Stimulated activated CD4-positive, alpha-beta T cell treated with anti-CD3 and anti-CD28 coated beads, Interleukin-2, amount 100 ng/mL, for 48 hours (primary cell): ENCODE data around the gene RSPH1.

Experiments
- DNase-seq, 2 donors: peaks; one replicate each; pipeline ENCODE4 v3.0.0-alpha.2; 2020

RSPH1 gene

DNA sequence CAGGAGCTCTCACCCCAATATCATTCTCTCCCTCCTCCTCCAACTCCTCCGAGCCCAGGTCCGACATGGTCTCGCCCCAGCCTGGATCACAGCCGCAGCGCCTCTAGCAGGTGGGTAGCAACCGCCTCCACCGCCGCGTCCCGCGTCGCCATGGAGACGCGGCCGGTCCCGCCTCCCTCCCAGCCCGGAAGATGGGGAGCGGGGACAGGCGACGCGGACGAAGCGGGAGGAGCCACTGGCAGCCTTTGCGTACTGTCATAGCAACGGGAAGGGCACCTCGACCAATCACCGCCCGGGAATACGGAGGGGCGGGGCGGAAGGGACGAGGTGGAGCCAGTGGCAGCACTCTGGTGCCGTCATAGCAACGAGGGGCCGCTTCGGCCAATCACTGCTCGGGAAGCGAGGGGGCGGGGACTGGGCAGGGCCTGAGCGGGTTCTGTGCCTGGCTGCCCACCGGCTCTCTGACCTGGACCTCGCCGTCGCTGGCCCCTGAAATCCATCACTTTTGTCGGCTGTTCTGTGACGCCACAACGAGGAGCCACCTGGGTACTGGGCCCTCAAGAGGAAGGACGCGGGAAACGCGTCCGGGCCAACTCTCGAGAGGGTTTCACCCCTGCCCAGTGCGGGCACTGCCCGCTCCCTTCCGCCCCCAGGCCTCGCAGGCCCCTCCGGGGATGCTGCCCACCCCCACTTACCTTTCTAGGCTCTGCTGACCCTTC, at the start of gene RSPH1:
TSS of gene RSPH1 (minus strand) at position 105 of the 719 bp plus-strand sequence. CDS start at position 67, 38 bp downstream.
- peak; percentile 99 for DNase-seq

DNA sequence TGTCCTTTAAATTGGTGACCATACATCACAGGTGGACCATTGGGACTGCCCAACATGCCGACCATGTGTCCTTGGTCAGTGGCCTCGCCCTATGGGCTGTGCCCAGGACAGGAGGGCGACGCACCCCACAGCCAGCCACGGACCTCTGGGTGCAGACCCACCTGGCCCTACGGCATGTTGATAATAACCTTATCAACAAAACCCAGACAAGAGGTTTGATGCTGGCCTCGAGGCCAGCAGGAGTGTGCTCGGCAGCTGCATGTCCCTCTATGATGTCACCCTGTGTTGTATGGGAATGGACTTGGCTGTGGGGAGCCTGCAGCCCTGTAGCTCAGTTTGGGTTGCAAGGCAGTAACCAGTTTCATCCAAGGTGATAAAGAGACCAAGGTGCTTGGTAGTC, 49.7 kb upstream of the RSPH1 start:
- no peak for DNase-seq

DNA sequence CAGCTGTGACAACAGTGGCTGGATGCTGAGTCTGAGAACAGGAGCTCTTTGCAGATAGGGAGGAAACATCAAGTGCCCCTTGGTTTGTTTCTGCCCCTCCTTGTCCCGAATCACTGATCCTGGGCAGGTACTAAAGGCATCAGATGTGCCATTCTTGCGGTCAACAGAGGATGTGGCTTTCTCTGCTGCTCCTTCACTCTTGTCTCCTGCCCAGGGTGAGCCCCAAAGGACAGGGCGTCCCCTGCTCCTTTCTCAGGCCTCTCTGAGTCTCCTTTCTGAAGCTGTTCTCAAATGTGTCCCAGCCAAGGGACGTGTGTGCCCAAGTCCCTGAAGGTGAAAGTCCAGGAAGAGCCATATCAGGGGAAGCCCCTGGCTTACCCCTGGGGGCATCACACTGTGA, 49.3 kb upstream of the RSPH1 start:
- no peak for DNase-seq

DNA sequence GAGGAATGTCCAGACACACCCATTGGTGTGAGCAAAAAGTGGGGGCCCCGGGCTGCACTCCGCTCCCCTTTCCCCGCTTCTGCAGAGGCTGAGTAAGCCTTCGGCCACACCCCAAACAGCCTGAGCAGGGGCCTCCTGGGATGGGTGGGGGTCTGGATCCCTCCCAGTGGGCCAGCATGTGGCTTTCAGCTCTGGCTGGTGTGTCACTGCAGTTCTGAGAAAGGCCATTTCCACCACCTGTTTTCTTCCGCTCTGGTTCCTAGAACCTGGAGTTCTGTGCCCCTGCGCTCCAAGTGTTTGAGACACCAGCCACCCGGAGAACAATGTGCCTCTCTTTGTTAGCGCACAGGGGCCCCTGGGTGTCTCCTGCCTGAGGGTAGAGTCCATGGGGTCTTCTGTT, 48.5 kb upstream of the RSPH1 start:
- DNase-seq, result no peak

DNA sequence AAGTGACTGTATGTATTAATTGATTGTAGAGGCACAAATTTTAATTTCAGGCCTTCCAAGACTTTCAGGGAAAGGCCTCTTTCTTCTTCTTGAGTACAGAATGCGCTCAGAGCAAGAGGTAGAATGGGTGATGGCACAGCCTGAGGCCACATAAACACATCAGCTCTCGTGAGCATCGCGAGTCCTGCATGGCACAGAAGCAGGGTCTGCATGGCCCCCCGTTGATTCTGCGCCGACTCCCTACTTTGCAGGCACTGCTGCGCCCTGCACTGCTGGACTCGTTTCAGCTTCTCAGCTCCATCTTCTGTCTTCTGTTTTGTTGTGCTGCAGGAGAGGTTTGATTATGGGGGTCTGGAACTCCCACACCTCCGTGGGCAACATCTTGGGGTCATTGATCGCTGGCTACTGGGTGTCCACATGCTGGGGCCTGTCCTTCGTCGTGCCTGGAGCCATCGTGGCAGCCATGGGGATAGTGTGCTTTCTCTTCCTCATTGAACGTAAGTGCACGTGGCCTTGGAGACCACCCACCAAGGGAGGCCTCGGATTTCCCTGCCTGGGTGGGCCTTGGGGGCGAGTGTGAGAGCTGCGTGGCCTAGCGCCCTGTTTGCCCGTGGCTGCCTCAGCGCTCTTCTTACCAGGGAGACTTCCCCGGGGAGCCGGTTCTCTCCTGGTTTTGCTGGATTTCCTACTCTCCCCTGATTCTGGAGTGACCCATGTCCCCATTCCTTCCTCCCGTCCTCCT, 47.3 kb upstream of the RSPH1 start:
- no peak for DNase-seq

DNA sequence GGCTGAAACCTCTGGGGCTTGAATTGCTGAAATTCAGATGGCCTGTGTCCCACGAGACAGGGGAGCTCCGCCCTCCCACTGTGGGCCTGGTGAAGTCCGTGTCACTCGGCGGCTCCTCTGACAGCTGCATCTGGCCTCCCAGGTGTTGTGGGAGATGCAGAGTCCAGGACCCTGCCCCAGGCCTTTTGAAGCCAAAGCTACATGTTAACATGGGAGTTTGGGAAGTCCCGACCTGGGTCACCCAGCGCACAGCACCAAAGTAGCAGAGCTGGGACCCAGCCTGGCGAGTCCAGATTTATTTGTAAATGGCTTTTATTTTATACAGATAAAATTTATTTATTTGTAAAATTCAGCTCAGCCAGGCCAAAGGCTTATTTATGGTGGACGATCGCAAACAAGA, 46.6 kb upstream of the RSPH1 start:
- no peak for DNase-seq

DNA sequence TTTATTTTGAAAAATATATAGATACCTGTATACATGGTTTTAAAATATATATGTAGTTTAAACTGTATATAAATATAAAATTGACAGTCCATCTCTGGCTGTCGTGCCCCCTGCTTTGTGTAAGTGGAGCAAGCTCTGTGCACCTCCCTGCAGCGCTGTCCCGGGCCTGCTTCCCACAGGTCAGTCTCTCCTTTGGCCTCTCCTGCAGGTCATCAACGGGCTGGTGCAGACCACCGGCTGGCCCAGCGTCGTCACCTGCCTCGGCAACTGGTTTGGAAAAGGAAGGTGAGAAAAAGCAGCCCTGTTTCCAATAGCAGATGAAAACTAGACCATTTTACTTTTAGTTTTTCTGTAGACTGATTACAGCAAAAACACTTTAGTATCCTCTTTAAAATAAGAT, 46.2 kb upstream of the RSPH1 start:
- no peak for DNase-seq

DNA sequence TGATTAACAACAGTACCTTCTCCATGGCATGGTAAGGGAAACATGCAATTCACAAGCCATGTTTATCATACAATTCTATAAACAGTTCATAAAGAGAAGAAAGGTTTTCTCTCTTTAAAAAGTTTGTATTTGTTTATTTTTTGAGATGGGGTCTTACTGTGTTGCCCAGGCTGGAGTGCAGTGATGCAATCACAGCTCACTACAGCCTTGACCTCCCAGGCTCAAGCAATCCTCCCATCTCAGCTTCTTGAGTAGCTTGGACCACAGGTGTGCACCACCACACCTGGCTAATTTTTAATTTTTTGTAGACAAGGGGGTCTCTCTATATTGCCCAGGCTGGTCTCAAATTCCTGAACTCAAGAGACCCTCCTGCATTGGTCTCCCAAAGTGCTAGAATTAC, 45.6 kb upstream of the RSPH1 start:
- no peak for DNase-seq

DNA sequence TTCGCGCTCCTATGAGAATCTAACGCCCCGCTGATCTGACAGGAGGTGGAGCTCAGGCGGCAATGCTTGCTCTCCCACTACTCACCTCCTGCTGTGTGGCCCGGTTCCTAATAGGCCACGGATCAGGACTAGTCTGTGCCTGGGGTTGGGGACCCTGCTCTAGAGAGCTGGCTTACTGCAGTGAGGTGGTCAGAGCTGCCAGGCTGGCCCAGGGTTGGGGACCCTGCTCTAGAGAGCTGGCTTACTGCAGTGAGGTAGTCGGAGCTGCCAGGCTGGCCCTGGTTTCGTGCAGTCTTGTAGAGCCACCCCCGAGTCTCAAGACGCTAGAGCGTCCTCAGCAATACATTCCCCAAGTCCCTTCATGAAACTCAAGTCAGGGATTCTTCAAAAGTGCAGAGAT, 45.1 kb upstream of the RSPH1 start:
- no peak for DNase-seq

DNA sequence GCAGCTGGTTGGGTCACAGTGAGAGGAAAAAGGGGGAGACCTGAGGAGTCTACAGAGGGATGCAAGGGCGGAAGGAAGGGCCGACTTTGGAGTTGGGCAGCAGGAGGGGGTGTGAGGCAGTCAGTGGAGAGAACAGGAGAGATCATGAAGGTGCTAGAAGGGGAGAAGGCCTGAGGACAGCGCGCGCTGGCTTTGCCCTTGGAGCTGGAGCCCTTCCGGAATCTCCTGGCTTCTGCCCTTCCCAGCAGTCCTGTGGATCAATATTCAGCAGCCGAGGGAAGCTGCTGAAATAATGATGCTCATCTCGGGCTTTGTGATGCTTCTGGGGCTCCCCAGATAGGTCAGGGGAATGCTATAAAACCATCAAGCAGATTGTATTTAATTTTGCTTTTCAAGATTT, 44.4 kb upstream of the RSPH1 start:
- no peak for DNase-seq

DNA sequence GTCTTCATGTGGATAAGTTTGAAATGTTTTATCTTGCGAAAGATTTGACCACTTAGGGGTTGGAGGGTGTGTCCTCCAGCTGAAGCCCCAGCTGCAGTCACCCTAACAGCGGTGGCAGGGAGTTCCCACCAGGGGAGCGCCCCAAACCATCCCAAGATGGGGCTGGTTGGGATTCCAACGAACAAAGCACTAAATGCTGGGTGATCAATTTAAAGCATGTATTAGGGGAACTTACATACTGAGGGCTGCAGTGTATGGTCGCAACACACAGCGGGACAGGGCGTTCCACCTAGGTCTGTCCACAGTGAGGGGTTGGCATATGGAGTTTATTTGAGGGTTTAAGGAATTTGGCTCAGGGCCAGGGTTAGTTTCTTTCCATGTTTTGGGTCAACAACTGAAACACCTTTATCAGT, 43.9 kb upstream of the RSPH1 start:
- no peak for DNase-seq

DNA sequence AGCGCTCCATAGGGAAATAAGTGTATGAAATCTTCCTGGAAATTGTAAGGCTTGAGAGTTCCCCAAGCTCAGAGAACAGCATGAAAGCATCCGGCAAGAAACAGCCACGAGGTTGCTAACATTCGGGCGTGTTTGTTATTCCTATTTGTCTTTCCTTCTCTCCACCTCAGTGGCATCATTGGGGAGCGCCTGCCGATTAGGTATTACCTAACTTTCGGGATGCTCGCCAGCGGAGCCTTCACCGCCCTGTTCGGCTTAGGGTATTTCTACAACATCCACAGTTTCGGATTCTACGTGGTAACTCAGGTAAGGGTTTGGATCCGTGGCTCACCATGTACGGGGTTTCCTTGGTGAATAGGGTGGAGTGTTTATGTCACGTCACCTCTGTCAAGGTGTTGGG, 43.3 kb upstream of the RSPH1 start:
- DNase-seq, result no peak

DNA sequence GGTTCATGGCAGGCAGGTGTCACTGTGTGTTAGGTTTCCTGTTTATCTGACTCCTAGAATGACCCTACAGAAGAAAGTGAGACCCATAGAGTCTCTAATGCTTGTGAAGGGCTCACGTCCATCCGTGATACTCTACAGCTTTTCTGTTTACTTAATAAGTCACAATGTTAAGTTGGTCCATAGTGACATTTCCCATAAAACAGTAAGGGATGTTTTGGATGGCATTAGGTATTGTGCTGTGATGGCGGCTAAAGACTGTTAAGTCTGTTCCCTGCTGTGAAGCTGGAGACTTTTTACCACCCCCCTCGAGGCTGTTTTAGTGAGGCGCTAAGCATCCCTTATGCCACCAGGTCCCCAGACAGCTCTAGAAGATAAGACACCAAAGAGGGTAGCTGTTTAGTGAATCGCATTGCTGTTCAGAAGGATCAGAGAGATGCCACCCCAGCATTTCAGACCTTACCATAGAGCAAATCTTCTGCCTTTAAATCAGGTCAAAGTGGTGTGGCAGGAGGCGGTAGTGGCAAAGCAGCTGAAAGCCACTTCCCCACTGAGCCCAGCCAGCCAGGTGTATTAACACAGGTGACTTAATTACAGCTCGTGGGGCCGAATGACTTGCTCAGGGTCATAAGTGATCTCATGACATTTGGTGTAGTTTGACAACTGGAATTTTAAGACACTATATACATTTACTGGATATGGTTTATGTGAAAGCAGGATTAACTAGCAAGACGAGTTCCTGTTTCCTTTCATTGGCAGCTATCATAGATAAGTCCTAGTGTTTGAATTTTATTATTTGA, 42.7 kb upstream of the RSPH1 start:
- DNase-seq, result no peak

DNA sequence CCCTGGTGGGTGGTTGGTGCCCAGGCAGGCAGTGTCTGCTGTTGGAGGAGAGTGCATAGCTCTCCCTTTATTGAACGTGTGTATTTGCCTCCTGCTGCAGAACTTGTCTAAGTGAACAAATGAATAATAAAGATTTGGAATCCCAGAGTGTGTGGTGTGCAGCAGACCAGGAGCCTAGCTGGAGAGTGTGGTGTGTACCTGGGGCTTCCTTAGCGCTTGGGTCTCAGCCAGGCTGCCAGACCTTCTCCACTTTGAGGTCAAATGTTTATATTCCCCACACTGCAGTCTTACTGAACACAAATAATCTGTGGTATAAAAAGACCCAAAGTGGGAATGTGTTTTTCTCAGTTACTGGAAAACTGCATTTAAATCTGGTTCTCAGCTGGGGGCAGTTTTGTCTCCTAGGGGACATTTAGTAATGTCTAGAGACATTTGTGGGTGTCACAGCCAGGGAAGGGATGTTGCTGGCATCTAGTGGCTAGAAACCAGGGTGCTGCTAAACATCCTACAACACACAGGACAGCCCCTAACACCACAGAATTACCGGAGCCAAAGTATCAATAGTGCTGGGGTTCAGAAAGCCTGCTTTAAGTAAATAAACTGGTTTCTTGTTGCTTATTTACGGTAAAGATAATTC, 41.2 kb upstream of the RSPH1 start:
- DNase-seq, result no peak

DNA sequence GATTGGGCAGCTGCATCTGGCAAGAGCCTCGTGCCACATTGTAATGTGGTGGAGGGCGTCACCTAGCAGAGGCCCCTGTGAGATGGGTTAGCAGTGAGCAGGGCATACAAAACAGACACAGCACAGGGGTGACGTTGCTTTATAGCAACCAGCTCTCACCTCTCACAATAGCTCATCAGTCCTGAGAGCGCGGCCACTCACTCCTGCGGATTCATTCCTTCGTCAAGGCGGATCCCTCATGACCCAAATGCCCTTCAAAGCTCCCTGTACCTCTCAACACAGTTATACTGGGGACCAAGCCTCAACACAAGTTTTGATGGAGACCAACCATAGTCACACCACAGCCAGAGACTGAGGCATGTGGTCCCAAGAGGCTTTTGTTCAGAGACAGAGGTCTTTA, 40.6 kb upstream of the RSPH1 start:
- DNase-seq, result no peak

DNA sequence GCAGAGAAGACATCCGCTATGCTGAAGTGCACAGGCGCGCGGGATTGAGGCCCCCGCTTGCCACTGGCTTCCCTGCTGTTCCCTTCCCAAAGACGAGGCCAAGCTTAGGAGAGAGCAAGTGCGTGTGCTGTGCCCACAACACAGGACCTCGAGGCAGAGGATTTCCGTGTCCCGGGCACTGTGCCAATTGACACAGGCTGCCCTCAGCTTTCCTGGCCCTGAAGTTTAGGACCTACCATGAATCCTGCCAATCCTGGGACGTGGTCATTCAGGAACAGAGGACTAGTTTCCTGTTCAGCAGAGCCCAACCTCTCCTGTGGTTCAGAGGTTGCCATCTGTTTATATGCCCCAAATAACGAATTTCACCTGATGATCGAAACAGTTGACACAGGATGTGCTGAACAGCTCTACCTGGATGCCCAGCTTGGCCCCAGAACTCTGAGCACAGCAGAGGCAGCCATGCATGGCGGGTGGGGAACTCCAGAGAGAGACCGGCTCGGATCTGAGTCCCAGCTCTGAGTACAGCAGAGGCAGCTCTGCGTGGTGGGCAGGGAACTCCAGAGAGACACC, 39.7 kb upstream of the RSPH1 start:
- DNase-seq, result no peak

DNA sequence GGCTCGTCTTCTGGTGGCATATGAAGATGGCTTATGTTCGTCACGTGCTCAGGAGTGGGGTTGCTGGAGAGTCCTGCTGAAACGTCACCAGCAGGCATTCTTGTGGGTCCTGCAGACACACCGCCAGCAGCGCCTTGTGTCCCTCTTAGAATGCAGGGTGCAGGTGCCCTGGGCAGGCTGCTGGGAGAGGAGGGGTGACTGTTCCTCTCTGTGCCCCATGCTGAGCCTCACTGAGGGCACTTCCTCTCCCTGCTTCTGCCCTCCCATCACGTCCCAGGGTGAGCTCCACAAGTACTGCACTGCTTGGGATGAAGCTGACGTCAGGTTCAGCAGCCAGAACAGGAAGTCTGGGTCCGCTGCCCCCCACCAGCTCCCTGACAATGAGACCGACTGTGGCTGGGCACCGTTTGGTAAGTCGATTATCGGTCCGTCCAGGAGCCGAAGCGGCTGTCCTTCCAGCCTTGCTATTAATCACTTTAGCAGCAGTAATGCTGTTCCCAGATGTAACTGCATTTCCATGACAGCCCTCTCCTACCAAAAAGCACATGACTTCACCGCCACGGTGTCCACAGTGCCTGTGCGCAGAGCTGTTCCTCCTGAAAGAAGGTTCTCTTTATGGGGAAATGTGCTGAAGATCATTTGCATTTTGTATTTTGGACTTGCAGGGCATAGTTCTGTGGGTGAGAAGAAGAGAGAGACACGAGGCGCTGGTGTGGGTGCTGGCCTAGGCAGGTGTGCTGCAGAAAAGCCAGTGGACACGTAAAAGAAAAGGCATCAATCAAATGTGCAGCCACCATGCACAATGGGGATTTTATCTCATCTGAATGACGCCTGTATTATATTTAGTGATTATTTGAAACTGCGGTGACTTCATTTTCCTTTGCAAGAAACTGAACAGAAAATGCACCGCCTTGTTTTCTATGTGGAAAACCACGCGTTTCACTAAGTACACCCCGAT, 38.7 kb upstream of the RSPH1 start:
- DNase-seq, result no peak

DNA sequence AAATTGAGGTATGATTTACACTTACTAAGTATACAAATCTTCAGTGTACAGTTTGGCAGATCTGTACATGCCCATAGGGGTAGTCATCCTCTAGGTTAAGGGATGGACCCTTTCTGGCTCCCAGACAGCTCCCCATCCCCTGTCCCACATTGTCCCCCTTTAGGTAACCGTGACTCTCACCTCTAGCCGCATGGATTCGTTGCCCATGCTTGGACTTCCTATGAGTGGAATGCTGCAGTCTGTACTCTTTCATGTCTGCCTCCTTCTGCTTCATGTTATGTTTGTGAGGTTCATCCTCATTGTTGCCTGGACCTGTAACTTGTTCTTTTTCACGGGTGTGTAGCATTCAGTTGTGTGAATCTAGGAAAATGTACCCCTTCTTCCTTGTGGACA, 37.9 kb upstream of the RSPH1 start:
- DNase-seq, result no peak

DNA sequence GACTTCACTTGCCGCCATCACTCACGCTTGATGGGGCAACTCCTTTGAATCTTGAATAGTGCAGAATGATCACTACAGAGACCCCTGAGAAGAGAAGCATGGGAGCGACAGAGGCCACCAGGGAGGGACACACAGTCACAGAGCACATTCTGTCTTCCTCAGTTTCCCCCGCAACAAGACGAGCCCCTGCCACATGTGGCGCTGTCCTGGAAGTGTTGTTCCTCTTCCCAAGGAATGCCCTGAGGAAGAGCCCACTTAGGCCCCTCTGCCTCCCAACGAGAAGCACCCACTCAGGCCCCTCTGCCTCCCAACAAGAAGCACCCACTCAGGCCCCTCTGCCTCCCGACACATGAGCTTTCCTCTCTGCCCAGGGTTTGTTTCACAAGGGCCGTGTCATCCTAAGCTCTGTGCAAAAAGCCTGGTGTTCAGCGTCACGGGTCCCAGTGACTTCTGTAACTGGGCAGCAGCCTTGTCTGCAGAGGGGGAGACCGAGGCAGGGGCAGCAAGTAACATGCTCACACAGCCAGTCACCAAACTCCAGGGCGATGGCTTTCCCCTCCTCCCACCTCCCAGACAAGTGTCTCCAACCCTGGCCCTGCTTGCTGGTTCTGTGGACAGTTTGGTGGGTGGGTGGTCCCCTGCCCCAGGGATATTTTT, 37.4 kb upstream of the RSPH1 start:
- DNase-seq, result no peak

DNA sequence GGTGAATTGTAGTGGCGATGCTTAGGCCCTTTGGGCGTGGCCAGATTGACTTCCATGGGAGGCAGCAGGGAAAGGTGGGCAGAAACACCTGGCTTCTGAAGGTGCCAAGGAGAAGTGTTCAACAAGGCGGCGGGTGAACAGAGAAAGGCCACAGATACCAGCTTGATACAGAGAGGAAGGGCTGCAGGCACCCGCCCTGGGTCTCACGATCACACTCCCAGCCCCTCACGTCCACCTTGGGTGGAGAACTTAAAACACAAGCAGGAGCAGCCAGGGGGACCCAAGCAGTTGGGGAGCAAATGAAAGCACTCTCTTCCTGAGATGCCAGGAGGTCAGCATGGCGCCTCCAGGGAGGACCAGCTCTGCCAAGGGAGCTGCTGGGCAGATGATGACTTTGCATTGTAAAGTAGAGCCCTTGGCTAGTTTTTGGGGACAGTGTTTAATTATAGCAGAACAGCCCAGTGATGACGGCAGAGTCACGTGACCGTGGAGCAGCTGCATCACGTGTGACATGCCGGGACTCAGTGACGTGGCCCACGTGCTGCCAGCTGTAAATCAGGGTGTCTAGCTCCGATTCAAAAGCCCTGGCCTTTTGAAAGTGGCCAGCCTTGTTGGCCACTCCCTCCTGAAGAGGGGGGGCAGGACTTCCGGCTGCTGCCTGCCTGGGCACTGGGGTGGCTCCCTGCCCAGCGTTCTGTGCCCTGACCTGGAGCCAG, 36.6 kb upstream of the RSPH1 start:
- DNase-seq, result no peak

DNA sequence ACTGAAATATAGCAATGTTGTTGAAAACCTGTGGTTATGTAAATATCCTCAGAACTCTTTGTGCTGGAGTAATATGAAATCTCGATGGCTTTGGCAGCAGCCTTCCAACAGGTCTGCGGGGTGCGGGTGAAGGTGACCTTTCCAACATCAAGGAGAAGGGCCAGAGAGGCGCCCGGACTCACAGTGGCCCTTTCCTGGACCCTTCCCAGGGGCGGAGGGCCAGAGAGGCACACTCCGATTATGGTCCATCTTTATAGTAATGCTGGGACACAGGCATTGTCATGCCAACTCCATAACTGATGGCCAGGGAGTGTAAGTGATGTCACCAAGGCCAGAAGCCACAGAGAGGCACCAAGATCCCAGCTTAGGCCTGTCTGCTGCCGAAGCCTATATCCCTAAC, 35.7 kb upstream of the RSPH1 start:
- no peak for DNase-seq
